Measurements from ENCODE around the gene TLE4.

TLE4 gene

GRCh38 chr9:79769476-79770275 is 197.9 kb downstream of the TLE4 start:
- peak; percentile 28 for TF ChIP-seq CTCF (conservative IDR thresholded peaks at IDR 0.05; ENCODE audit: low read depth, low read length)
- DNase-seq (ENCODE audit: low read depth) = peak; percentile 18
- no peak overlapping the region for H3K4me3 ChIP-seq (ENCODE audit: low read depth, low read length)

GRCh38 chr9:79774356-79774755 is 202.6 kb downstream of the TLE4 start:
- DNase-seq (ENCODE audit: low read depth) = no peak
- no peak for TF ChIP-seq CTCF (conservative IDR thresholded peaks at IDR 0.05; ENCODE audit: low read depth, low read length)

More at GRCh38 chr9:79774356-79774755, 202.6 kb downstream of the TLE4 start:
- no peak overlapping the region for H3K4me3 ChIP-seq (ENCODE audit: low read depth, low read length)

All from choroid plexus epithelial cell (primary cell).